A549 (cell line): Measurements from ENCODE around the gene MINPP1.
"Not testable (repeated sequence)": the region's sequence is repeated elsewhere in the genome, so short reads cannot be mapped to it uniquely, and the experiment has no call there.

Experiments
- CBX2 ChIP-seq: fragments of 200-600 bp; sonication (generic); IDR thresholded peaks from 2 replicates; pipeline ENCODE4 v1.6.1; 2016; ENCODE audit warnings: low read depth, mild to moderate bottlenecking, borderline replicate concordance
- CEBPB ChIP-seq, 2 experiments: fragments of >200 bp in 1 of 2; sonication (Bioruptor Twin) in 1 of 2; formaldehyde crosslinking in 1 of 2; IDR thresholded peaks; 2 replicates each; pipeline ENCODE4 v1.6.1; 2012 to 2016
- CHD4 ChIP-seq: fragments of 200-600 bp; sonication (generic); IDR thresholded peaks from 2 replicates; pipeline ENCODE4 v1.6.1; 2016; ENCODE audit warnings: antibody characterized with exemption, mild to moderate bottlenecking, borderline replicate concordance
- EHMT2 ChIP-seq: fragments of 200-600 bp; sonication (generic); IDR thresholded peaks from 2 replicates; pipeline ENCODE4 v1.6.1; 2016; ENCODE audit warnings: antibody characterized with exemption, low read depth, mild to moderate bottlenecking, moderate library complexity
- EP300 ChIP-seq, 2 experiments: fragments of >200 bp; sonication (Bioruptor Twin); formaldehyde crosslinking; IDR thresholded peaks; 2 replicates in 1 of 2; 3 replicates in 1 of 2; pipeline ENCODE4 v1.6.1; 2016 to 2017
- ESRRA ChIP-seq: fragments of 150-350 bp; IDR thresholded peaks from 2 replicates; pipeline ENCODE4 v1.6.1; 2014; ENCODE audit warnings: mild to moderate bottlenecking, low read length, borderline replicate concordance
- JUN ChIP-seq, 2 experiments: fragments of >200 bp; sonication (Bioruptor Twin); formaldehyde crosslinking; IDR thresholded peaks; 2 replicates in 1 of 2; 3 replicates in 1 of 2; pipeline ENCODE4 v1.6.1; 2016 to 2017
- KDM1A ChIP-seq: fragments of 200-600 bp; sonication (generic); IDR thresholded peaks from 2 replicates; pipeline ENCODE4 v1.6.1; 2016; ENCODE audit warnings: low read depth, mild to moderate bottlenecking
- MAX ChIP-seq: IDR thresholded peaks from 2 replicates; pipeline ENCODE4 v1.6.1; 2012
- POLR2A ChIP-seq: IDR thresholded peaks from 2 replicates; pipeline ENCODE4 v1.6.1; 2012; ENCODE audit warnings: mild to moderate bottlenecking, low read length
- RCOR1 ChIP-seq: fragments of 150-350 bp; IDR thresholded peaks from 2 replicates; pipeline ENCODE4 v1.6.1; 2014; ENCODE audit warnings: antibody characterized with exemption, low read length, low read depth
- RNF2 ChIP-seq: fragments of 200-600 bp; sonication (generic); IDR thresholded peaks from 2 replicates; pipeline ENCODE4 v1.6.1; 2016; ENCODE audit warnings: low read depth, mild to moderate bottlenecking, antibody characterized with exemption, moderate library complexity, borderline replicate concordance
- TF ChIP-seq, protein P1 (sequence below): fragments of >200 bp; sonication (Bioruptor Twin); formaldehyde crosslinking; IDR thresholded peaks from 3 replicates; pipeline ENCODE4 v1.5.1; 2016
- TF ChIP-seq, protein P2 (sequence below): fragments of 200-600 bp; sonication (generic); IDR thresholded peaks from 2 replicates; pipeline ENCODE4 v1.6.1; 2016; ENCODE audit warnings: antibody characterized with exemption, mild to moderate bottlenecking, moderate library complexity

DNA sequence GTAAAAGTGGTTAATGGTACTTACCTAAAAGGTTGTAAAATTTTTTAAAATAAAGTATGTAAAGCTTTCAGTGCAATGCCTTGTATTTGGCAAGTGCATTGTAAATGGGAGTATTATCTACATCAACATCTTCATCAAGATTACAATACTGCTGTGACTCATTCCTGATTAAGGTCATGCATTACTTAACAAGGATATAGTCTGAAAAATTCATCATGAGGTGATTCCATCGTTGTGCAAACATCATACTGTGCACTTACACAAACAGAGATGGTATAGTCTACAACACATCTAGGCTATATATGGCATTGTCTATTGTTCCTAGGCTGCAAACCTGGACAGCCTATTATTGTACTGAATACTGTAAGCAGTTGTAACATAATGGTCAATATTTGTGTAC, 16.0 kb upstream of the MINPP1 start:
- TF ChIP-seq JUN (IDR thresholded peaks at IDR 0.05); MAX; EHMT2; EP300 (IDR thresholded peaks at IDR 0.05); POLR2A; RNF2; CBX2; RCOR1; CEBPB (IDR thresholded peaks at IDR 0.05); CHD4; KDM1A; ESRRA: not testable (repeated sequence)
- TF ChIP-seq, protein P1, sequence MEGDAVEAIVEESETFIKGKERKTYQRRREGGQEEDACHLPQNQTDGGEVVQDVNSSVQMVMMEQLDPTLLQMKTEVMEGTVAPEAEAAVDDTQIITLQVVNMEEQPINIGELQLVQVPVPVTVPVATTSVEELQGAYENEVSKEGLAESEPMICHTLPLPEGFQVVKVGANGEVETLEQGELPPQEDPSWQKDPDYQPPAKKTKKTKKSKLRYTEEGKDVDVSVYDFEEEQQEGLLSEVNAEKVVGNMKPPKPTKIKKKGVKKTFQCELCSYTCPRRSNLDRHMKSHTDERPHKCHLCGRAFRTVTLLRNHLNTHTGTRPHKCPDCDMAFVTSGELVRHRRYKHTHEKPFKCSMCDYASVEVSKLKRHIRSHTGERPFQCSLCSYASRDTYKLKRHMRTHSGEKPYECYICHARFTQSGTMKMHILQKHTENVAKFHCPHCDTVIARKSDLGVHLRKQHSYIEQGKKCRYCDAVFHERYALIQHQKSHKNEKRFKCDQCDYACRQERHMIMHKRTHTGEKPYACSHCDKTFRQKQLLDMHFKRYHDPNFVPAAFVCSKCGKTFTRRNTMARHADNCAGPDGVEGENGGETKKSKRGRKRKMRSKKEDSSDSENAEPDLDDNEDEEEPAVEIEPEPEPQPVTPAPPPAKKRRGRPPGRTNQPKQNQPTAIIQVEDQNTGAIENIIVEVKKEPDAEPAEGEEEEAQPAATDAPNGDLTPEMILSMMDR = not testable (repeated sequence)
- TF ChIP-seq, protein P2, sequence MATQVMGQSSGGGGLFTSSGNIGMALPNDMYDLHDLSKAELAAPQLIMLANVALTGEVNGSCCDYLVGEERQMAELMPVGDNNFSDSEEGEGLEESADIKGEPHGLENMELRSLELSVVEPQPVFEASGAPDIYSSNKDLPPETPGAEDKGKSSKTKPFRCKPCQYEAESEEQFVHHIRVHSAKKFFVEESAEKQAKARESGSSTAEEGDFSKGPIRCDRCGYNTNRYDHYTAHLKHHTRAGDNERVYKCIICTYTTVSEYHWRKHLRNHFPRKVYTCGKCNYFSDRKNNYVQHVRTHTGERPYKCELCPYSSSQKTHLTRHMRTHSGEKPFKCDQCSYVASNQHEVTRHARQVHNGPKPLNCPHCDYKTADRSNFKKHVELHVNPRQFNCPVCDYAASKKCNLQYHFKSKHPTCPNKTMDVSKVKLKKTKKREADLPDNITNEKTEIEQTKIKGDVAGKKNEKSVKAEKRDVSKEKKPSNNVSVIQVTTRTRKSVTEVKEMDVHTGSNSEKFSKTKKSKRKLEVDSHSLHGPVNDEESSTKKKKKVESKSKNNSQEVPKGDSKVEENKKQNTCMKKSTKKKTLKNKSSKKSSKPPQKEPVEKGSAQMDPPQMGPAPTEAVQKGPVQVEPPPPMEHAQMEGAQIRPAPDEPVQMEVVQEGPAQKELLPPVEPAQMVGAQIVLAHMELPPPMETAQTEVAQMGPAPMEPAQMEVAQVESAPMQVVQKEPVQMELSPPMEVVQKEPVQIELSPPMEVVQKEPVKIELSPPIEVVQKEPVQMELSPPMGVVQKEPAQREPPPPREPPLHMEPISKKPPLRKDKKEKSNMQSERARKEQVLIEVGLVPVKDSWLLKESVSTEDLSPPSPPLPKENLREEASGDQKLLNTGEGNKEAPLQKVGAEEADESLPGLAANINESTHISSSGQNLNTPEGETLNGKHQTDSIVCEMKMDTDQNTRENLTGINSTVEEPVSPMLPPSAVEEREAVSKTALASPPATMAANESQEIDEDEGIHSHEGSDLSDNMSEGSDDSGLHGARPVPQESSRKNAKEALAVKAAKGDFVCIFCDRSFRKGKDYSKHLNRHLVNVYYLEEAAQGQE = not testable (repeated sequence)
